ENCODE measurements around the gene PRRG1. TPM values are rescaled to one million over a fixed set of nuclear protein-coding genes. Genes with fewer than 3 reads are reported as not detected.
A peak's percentile ranks its signal among the peaks of the same experiment; 100 is the strongest.
"Not testable (repeated sequence)": the region's sequence is repeated elsewhere in the genome, so short reads cannot be mapped to it uniquely, and the experiment has no call there.

Gene PRRG1
- total RNA-seq, 1 donor from 2014 or later = 19.8 TPM

GRCh38 chrX:37468124-37468739, 119.1 kb downstream of the PRRG1 start:
- no peak for DNase-seq (ENCODE audit: low read depth in 2 of 2)

- DNase-seq (ENCODE audit: low read depth in 2 of 2) = peak; percentile 3 to 41
Observed at GRCh38 chrX:37470711-37471110, 121.5 kb downstream of the PRRG1 start.

GRCh38 chrX:37472836-37473235, 123.7 kb downstream of the PRRG1 start:
- DNase-seq (ENCODE audit: low read depth in 2 of 2) = no peak

- no peak for DNase-seq (ENCODE audit: low read depth in 2 of 2)
Observed at GRCh38 chrX:37474478-37474877, 125.3 kb downstream of the PRRG1 start.

- DNase-seq (ENCODE audit: low read depth in 2 of 2) = no peak
Observed at GRCh38 chrX:37476571-37477170, 127.5 kb downstream of the PRRG1 start.

- not testable (repeated sequence) for DNase-seq (ENCODE audit: low read depth in 2 of 2)
Observed at GRCh38 chrX:37484335-37484734, 135.2 kb downstream of the PRRG1 start.

GRCh38 chrX:37485429-37485828, 136.3 kb downstream of the PRRG1 start:
- no peak for DNase-seq (ENCODE audit: low read depth in 2 of 2)

GRCh38 chrX:37487271-37487670, 138.1 kb downstream of the PRRG1 start:
- no peak for DNase-seq (ENCODE audit: low read depth in 2 of 2)

- DNase-seq (ENCODE audit: low read depth in 2 of 2) = no peak
Observed at GRCh38 chrX:37488323-37488722, 139.2 kb downstream of the PRRG1 start.

- no peak for DNase-seq (ENCODE audit: low read depth in 2 of 2)
Observed at GRCh38 chrX:37491686-37492085, 142.5 kb downstream of the PRRG1 start.

GRCh38 chrX:37495760-37496159, 146.6 kb downstream of the PRRG1 start:
- DNase-seq (ENCODE audit: low read depth in 2 of 2) = not testable (repeated sequence)

- not testable (repeated sequence) for DNase-seq (ENCODE audit: low read depth in 2 of 2)
Observed at GRCh38 chrX:37497126-37497525, 148.0 kb downstream of the PRRG1 start.

GRCh38 chrX:37498323-37498722, 149.2 kb downstream of the PRRG1 start:
- not testable (repeated sequence) for DNase-seq (ENCODE audit: low read depth in 2 of 2)

GRCh38 chrX:37499649-37500048, 150.5 kb downstream of the PRRG1 start:
- not testable (repeated sequence) for DNase-seq (ENCODE audit: low read depth in 2 of 2)

- DNase-seq (ENCODE audit: low read depth in 2 of 2) = no peak
Observed at GRCh38 chrX:37504991-37505390, 155.8 kb downstream of the PRRG1 start.

Other genes with a start within 250 kb of the PRRG1 start
- under 0.01 and 0.22 TPM in 2 replicates for gene LANCL3, start 222.3 kb downstream of the PRRG1 start, total RNA-seq

Measured in lung microvascular endothelial cell (primary cell).